GM21529 (cell line): ENCODE data around the gene EMID1.

Experiments used
- ATAC-seq: cut with Tn5 transposase; IDR thresholded peaks from one replicate; pipeline ENCODE4 v1.9.1; 2021; ENCODE audit not compliant: unreplicated experiment

The EMID1 gene

DNA sequence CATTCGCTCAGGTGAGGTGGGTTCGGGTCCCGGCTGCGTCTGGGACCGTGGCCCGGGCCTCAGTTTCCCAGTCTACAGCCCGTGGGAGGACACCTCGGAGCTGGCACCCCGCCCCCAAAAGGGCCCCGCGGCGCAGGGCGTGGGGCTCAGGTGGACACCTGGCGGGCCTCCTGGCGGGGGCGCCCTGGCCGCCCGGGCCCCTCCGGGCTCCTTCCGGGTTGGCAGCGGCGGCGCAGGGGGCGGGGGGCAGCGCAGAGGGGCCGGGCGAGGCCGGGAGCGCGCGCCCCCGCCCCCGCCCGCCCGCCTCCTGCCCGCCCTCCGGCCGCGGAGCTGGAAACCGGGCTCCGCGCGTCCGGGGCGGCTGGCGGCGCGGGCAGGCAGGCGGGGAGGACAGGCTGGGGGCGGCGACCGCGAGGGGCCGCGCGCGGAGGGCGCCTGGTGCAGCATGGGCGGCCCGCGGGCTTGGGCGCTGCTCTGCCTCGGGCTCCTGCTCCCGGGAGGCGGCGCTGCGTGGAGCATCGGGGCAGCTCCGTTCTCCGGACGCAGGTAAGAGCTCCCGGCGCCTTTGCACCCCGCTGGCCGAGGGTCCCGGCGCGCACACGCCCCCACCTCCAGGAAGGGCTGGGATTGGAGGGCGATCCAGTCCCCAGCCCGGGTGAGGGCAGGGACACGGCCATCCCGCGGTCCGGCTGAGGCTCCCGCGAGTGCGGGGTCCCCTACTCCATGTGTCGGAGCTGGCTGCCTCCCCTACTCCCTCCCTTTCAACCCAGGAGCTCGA lies at the start of gene EMID1:
Gene EMID1 (plus strand): TSS at position 303 of the 778 bp plus-strand sequence. CDS start 143 bp downstream, at position 446.
- no peak for ATAC-seq

DNA sequence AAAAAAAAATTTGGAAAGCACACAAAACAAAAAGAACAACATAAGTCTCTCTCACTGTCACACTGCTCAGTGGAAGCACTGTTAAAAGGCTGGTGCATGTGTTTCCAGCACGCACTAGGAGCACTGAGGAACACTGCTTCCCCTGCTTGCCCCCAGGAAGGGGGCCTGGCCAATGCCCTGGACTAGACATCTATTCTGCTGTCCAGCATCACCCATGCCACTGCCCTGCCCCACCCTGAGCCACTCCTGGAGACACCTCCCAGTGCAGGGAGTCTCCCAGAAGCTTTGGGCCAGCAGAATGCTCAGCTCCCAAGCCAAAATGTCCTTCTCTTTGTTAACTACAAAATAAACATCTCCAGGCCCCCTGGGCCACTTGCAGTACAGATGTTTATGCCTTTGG lies 49.7 kb upstream of the EMID1 start:
- ATAC-seq = no peak

DNA sequence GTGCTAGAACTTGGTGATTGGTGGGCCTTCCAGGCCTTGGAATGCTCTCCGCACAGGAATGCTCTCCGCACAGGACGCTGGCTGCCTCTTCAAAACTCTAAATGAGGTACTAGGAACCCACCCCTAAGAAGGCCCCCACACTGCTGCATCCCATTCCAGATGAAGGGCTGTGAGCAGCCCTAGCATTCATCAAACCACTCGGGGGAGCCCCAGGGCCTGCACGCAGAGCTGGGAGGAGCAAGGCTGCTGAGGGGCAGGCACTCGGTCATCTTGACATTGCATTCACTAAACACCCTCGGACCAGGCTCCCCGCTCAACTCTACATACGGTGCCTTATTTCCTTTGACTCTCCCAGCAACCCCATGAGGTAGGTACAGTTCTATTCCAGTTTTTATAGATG lies 49.2 kb upstream of the EMID1 start:
- no peak for ATAC-seq

DNA sequence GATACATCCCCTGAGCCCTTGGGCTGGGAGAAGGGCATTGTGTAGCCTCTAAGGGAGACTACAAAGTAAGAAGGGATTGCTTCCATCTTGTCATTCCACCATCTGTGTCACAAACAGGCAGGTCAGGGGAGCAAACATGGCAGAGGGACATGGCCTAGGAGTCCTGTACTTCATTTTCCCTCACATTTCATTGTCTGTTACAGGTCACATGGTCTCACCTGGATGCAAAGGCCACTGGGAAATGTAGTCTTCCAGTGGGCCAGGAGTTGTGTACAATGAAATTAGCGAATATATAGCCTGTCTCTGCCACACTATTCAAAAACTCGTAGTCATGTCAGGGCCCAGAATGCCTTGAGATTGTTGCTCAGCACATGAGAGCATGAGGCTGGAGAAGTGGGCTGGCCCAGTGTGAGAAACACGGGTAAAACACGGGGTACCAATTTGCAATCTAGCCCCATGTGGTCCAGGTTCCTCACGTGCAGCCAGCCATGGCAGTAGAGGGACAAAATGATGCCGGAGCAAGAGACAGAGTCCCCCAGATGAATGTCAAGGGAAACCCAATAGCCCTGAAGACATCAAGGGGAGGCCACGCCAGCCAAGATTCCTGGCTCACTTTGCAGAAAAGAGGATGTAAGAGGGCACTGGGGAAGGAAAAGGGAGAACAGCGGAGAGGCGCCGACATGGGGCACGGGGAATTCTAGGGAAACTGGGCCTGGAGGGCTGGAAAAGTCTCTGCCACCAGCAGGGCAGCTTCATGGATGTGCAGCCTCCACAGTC lies 47.7 kb upstream of the EMID1 start:
- no peak for ATAC-seq

DNA sequence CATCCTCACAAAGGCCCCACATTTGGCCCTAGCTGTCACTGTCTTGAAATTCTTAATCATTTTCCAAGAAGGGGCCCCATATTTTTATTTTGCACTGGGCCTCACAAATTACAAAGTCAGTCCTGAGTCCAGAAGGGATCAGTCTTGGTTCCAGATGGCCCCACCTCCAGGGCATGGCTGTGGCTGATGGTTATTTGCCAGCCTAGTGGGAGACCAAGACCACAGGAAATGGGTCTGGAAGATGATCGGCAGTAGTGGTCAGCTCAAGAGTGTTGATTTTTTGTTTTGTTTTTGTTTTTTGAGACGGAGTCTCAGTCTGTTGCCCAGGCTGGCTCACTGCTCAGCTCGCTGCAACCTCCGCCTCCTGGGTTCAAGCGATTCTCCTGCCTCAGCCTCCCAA lies 47.1 kb upstream of the EMID1 start:
- no peak for ATAC-seq

DNA sequence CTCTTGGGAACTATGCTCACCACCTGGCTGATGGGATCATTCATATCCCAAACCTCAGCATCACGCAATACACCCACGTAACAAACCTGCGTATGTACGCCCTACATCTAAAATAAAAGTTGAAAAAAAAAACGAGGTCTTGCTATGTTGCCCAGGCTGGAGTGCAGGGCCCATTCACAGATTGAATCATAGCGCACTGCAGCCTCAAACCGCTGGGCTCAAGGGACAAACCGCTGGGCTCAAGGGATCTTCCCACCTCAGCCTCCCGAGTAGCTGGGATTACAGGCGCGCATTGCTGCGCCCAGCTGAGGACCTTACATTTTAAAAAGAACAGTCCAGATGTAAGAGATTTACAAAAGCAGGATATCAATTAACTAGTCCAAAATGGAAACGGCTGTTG lies 41.9 kb upstream of the EMID1 start:
- no peak for ATAC-seq

DNA sequence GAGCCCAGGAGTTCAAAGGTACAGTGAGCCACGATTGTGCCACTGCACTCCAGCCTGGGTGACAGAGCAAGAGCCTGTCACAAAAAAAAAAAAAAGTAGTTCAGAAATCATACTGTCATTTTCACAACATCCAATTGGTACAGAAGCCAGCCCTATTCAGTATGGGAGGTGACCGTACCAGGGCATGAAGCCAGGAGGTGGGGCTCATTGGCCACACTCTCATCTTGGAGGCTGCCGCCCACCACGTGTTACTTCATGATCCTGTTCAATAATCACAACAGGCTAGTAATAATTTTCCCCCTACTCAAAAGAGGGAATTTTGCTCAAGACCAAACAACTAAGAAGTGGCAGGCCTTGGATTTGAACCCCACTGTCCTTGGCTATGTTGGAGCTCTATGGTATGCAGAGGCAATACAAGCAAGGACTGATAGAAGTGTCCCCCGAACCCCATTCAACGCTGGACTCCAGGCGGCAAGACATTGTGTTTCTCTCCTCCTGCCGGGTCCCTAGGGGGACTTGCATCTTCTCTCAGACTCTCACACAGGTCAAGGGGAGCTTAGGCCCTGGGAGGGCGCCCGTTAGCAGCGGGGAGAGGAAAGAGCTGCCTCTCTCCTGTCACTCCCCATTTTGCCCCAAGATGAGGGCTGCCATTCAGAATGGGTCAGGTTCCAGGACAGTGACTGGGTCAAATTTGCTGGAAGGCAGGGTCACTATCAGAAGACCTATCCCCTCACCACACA lies 40.2 kb upstream of the EMID1 start:
- ATAC-seq = no peak

DNA sequence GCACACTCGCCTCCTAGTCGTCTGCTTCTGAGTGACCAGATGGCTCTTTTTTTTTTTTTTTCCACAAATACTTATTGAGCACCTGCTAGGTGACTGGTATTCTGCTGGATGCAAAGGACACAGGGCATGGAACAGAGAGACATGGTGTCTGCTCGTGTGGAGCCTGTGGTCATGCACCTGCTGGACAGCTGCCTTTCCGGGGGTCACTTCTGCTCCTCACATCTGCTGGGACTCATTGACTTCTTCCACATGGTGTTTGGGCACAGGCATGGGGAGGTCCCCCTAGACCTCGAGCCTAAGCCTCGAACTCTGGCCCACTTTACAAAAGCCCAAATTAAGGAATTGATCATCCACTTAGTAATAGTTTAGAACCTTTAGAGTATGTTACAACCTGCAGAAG lies 39.5 kb upstream of the EMID1 start:
- no peak for ATAC-seq

DNA sequence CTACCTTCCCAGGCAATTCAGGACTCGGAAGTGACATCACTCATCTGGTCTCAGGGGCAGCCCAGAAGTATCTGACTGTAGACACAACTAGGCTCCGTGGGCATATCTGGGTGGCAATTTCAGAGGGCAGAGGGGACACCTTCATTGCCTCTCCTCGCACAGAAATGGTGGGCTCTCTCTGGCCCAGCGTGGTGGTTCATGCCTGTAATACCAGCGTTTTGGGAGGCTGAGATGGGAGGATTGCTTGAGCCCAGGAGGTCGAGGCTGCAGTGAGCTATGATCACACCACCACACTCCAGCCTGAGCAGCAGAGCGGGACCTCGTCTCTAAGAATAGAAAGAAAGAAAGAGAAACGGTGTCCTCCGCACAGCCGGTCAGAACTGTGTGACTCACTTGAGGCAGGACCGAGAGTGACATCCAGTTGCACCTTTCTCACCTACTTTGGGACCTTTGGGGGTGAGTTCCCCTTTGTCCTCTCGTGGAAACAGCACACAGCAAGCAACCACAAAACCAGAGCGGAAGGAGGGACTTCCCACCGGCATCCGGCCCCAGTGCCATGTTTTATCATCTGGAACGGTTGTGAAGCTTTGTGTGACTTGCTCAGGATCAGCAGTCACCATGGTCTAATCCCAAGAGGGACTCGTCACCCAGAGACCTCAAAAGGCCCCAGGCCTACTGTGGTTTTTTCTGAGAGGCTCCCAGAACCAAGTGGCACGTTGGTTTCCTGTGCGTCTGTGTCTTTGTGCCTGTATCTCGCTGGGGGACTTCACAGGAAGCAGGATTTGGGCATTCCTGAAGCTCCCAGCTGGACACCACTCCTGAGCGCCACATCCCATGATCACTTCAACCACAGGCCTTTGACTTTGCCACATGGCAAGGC lies 38.4 kb upstream of the EMID1 start:
- ATAC-seq = peak; percentile 91

DNA sequence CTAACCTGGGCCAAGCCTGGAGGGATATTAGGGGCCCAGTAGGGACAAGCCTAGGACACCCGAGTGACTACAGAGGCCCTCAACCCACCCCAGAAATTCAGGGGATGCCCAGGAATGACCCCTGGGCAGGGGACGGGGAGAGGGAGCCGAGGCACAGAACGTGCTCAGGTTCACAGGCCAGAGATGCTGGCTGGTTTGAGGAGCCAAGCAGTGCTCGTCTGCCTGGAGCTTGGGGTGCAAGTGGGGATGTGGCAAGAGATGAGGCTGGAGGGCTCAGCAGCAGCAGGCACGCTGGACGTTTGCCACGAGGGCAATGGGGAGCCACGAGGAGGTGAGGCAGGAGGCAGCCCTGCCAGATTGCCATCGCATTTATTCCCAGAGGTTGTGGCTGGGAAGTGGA lies 34.0 kb upstream of the EMID1 start:
- no peak for ATAC-seq

DNA sequence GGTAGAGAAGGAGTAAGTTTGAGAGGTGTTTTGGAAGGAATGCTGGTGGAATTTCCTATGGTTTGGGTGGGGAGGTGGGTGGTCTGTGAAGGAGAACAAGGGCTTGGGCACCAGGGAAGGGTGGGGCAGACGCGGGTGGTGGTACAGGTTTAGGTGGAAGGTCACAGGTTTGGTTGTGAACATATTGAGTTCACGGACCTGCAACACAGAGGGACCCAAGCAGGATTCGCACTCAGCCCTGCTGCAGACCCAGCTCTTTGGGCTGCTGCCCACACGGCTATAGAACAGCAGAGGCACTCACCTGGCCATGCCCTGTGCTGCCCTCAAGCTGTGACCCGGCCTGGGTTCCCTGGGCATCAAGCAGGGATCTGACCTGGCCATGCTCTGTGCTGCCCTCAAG lies 33.5 kb upstream of the EMID1 start:
- ATAC-seq = no peak

DNA sequence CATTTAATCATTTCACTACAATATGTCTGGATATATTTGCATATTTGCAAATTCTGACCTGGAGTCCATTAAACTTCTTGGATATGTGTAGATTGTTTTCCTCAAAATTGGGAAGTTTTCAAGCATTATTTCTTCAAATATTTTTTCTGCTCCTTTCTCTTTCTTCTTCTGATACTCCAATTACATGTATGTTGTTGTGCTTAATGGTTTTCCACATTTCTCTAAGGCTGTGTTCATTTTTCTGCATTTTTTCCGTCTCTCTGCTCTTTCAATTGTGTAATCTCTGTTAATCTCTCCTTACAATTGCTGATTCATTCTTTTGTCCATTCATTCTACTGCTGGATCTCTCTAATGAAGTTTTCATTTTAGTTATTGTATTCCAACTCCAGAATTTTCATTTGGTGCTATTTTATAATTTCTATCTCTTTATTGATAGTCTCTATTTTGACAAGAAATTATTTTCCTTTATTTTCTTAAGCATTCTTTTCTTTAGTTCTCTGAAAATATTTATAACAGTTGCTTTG lies 30.3 kb upstream of the EMID1 start:
- ATAC-seq = no peak

DNA sequence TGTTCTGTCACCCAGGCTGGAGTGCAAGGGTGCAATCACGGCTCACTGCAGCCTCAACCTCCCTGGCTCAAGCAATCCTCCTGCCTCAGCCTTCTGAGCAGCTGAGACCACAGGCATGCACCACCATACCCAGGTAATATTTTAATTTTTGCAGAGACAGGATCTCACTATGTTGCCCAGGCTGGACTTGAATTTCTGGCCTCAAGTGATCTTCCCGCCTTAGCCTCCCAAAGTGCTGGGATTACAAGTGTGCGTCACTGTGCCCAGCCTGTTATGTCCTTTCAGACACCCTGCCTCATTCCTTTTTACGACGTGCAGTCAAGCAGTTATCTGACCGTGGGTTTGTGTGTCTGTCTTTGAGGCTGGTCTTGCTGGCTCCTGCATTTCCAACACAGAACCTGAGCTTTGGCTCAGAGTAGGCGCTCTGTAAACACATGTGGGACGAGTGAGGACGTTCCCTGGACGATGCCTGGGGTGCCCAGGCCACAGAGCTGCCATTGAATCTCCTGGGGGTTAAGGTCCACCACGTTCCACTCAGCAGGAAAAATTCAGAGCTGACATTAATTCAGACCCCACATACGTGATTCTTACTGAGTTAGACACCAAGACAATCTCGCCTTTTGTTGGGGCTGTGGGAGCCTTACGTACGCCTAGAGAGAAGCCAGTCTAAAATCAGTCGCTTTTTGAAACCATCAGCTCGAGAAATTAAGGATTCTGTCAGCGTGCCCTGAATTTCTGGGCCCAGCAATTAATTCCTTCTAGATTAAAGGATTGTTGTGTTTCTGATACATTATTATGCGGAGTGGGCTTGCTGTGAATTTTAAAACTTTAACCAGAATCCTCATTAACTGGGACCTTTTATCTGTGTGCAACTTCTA lies 21.5 kb upstream of the EMID1 start:
- ATAC-seq = no peak

DNA sequence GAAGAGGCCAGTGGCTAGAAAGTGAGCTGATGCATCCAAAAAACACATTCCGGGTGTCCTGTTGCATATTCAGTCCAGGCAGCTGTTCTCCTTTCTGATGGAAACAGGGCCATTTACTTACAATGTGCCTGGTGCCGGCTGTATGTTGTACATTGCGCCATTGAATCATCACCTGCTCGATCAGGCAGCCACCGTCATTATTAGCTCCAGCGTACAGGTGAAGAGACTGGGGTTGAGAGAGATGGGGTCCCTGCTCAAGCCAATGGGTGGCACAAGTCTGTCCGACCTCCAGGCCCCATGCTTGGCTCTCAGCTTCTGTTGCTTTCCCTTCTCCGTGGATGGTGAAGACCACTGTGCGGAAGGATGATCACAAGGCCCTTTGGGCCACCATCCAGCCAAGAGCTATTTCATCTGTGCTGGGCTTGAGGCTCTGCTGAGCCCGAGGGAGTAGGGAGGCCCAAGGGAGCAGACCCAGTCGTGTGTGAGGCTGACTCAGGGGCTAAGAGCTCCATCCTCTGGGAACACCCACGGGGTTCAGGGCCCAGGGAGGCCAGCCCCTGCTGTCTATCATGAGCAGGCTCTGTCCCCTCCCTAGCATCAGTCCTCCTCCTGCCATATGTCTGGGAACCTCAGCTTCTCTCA lies 20.7 kb upstream of the EMID1 start:
- ATAC-seq = no peak

DNA sequence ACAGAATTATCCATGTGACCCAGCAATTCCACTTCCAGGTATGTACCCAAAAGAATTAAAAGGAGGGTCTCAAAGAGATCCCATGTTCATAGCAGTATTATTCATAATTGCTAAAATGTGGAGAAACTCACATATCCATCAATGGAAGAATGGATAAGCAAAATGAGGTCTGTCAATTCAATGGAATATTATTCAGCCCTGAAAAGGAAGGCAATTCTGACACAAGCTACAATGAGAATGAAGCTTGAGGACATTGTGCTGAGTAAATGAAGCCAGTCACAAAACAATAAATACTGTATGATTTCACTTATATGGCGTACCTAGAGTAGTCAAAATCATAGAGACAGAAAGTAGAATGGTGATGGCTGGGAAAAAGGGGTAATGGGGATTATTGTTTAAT lies 19.4 kb upstream of the EMID1 start:
- no peak for ATAC-seq

DNA sequence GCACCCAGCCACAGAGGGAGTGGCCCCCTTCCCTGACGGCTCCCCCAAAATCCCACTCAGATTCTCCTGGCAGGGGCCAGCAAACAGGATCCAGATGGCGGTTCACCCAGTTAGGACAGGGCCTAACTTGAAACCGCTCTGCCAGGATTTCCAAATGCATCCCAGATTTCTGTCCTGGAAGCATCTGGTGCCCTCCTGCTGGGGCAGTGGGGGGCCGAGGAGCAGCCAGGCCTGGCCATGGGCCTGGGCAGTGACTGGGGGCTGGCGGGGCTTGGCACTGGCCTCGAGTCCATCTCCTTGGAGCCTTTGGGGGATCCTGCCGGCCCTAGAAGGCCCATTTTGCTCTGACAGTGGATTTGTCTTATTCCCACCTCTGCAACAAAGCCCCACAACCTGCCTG lies 17.9 kb upstream of the EMID1 start:
- ATAC-seq = no peak

DNA sequence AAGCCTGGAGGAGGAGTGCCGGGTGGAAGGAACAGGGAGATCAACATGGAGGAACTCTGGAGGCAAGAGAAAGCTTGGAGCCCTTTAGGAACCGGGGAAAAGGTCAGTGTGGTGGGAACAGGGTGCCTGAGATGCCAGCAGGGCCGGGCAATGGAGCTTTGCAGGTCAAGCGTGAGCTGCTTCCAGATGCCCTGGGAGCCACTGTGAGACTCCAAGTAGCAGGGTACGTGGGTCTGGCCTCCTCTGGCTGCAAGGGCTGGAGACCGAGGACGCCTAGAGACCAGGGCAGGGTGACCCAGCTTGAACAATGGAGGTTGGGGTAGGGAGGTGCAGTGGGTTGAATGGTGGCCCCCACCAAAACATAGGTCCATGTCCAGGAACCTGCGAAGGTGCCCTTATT lies 15.6 kb upstream of the EMID1 start:
- ATAC-seq = no peak

DNA sequence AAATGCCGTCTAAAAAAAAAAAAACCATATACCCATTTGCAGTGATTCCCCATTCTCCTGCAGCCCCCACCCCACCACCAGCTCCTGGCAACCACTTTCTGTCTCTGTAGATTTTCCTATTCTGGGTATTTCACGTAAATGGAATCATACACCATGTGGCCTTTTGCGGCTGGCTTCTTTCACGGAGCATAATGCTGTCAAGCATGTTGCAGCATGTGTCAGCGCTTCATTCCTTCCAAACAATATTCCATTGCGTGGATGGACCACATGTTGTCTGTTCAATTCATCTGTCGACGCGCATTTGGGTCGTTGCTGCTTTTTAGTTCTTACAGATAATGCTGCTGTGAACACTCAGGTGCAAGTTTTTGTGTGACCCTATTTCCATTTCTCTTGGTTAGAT lies 14.8 kb upstream of the EMID1 start:
- ATAC-seq = no peak

DNA sequence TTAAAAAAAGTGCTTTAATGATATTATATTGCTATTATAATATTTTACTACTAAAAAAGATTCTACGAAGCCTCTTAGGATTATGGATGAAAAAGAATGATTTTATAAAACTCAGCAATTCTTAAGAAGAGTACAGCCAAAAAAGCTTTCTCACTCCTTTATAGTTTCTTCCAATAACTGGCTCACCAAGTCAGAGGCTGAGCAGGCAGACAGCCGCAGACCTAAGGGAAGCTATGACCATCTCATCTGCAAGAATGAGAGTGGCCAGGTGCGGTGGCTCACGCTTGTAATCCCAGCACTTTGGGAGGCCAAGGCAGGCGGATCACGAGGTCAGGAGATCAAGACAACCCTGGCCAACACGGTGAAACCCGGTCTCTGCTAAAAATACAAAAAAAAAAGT lies 12.7 kb upstream of the EMID1 start:
- no peak for ATAC-seq
